Stimulated activated CD8-positive, alpha-beta memory T cell treated with anti-CD3 and anti-CD28 coated beads, Interleukin-12 subunit alpha, Interleukin-12 subunit beta, amount 100 ng/mL, for 24 hours (primary cell): ENCODE data around the gene IFI27L2.
A peak's percentile ranks its signal among the peaks of the same experiment; 100 is the strongest.

Source experiments
- DNase-seq: peaks from one replicate; pipeline ENCODE4 v3.0.0-alpha.2; 2020; ENCODE audit errors: extremely low read depth

The IFI27L2 gene

DNA sequence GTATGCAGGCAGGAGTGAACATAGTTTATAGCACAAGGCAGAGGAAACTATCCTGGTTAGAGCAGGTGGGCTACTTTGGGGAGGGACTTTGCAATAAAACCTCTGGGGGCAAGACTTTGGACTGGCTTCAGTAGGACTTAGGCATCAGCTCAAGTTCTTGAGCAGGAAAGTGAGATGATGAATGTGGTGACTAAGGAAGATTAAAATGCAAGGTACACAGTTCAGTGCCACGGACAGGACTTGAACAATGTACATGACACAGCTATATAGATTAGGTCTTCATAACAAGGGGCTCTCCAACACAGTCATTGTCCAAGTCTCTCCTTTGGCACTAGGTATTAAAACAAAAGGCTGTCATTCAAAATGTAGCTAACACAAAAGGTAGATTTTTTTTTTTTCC, 23.3 kb upstream of the IFI27L2 start:
- DNase-seq = no peak

DNA sequence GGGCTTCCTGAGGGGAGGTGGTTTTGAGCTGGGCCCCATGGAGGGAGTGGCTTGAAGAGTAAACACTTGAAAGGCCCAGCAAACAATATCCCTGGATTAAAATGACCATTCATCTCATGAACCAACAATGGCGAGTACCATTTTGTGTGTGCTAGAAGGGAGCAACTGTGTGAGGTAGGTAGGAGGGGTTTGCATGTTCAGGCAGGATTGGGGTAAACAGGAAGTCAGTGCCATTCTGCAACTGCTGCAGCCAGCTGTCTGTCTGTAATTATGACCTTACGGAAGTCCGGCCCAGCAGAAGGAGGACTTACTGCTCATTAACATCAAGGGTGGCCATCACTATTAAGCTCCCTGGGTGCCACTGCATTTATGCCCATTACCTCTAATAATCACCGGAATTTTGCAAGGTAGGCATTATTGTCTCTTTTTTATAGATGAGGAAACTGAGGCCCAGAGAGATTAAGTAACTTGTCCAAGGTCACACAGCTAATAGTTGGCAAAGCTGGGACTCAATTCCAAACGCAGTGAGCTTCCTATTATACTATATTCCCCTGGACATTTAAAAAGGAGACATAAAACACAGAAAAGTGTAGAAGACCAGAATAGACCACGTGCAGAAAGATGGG, 16.6 kb upstream of the IFI27L2 start:
- DNase-seq = no peak

DNA sequence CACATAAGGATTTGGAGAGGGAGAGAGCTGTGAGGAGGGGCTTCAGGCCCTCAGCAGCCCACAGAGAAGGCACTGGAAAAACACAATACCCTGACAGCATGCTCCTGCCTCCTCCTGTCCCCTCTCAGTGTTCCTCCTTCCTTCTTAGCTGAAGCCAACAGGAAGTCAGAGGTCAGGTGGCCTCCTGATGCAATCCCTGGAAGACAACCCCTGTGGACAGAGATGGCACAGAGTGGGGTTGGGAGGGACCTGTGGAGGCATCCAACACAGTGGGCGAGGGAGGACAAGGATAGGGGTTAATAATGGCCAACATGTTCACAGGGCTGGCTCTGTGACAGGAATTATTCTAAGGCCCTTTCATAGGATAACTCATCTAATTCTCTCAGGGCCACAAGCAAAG, 15.4 kb upstream of the IFI27L2 start:
- no peak for DNase-seq

DNA sequence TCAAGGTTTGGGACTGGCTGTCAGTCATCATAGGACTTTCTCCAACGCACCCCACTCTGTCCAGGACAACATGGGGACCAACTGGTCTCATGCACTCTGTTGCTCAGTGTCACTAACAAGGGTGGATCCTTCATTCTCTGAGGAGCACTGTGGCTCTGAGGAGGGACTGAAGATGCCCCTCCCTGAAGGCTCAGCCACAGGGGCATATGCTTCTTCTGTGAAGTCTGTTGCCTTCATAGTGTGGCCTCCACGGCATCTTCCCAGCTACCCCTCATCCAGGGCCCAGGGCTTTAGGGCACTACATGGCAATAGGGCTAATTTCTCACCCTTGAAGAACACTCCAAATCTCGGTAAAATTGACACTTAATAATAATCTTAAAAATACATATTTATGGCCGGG, 14.3 kb upstream of the IFI27L2 start:
- no peak for DNase-seq

DNA sequence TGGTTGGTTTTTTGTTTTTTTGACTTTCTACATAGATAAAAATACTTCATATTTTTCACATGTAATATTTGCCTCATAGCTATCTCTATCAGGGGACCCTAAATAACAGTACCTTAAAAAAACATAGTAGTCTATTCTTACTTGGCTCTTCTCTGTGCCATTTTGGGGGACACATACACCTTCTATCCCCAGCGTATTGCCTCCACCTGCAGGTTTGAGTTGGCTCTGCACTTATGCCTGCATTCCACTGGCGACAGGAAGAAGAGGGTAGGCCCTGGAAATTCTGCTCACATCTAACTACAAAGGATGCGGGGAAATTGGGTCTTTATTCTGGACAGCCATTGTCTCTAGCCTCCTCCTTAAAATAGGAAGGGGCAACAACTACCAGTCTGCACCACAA, 13.8 kb upstream of the IFI27L2 start:
- DNase-seq = no peak

DNA sequence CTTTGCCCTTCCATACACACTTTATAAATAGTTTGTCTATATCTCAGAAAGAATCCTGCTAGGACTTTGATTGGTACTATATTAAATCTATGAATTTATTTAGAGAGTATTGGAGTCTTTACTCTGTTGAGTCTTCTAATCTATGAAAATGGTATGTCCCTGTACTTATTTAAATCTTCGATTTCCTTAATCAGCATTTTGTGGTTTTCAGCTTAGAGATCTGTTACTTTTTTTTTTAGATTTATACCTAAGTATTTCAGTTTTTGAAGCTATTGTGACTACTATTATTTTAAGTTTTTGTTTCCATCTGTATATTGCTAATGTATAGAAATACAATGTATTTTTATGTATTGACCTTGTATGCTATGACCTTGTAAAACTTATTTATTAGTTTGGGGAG, 13.4 kb upstream of the IFI27L2 start:
- no peak for DNase-seq

DNA sequence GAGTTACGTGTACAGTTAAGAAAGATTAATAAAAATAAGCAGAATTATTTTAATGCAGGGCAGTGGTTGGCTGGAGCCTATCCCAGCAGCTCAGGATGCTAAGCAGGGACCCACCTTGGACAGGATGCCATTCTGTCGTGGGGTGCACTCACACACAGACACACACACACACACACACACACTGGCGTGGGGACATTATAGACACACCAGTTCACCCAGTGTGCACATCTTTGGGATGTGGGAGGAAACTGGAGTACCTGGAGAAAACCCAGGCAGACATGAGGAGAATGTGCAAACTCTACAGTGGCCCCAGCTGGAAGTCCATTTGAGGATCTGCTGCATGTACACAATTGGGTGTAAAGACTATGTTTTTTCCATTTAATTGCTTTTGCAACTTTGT, 12.8 kb upstream of the IFI27L2 start:
- no peak for DNase-seq

DNA sequence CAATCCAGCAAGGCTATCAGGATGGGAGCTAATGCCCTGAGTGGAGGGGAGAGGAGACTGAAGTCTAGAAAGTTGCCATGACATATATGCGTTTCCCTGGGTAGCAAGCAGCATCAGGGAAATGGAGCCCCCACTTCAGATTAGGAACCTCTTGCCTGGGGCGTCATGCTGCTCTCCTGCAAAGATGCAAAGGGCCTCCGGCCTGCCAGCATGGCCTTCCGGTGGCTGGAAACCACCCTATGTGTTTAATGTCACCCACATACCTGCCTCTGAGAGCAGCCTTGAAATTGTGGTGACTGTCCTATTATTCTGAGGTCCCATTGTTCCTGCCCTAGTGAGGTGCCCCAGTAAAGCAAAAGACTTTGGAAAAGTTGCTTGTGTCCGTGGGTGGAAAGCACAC, 10.0 kb upstream of the IFI27L2 start:
- DNase-seq = no peak

DNA sequence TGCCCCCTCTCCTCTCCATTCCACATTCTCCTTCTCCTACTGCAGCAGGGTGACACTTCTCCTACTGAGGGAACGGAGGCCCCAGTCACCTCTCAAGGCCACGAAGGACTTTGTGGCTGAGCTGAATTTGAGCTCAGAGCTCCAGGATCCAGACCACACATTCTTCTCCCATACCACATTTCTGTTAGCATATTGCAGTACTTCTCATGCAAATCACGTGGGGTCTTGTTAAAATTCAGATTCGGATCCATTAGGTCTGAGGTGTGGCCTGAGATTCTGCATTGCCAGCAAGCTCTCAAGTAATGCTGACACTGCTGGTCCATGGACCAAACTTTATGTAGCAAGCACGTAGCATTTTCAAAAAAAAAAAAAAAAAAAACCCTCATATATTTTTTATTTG, 9.6 kb upstream of the IFI27L2 start:
- DNase-seq = no peak

DNA sequence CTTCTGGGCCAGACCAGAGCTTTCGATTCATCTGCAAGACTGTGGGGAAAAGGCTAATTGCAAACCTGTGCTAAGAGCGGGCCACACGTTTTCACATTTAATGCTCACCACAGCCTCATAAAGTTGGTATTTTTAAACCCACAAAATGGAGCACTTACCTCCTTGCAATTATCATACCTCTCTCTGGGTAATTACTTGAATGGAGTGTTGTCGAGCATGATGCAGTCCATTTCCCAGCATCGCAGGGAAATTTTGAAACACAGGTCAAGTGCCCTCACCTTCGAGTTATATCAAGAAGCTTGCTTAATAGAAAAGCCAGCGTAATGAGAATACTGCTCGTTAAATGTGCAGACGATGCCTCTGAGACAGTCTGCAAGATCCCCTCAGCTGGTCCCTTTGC, 8.8 kb upstream of the IFI27L2 start:
- no peak for DNase-seq

DNA sequence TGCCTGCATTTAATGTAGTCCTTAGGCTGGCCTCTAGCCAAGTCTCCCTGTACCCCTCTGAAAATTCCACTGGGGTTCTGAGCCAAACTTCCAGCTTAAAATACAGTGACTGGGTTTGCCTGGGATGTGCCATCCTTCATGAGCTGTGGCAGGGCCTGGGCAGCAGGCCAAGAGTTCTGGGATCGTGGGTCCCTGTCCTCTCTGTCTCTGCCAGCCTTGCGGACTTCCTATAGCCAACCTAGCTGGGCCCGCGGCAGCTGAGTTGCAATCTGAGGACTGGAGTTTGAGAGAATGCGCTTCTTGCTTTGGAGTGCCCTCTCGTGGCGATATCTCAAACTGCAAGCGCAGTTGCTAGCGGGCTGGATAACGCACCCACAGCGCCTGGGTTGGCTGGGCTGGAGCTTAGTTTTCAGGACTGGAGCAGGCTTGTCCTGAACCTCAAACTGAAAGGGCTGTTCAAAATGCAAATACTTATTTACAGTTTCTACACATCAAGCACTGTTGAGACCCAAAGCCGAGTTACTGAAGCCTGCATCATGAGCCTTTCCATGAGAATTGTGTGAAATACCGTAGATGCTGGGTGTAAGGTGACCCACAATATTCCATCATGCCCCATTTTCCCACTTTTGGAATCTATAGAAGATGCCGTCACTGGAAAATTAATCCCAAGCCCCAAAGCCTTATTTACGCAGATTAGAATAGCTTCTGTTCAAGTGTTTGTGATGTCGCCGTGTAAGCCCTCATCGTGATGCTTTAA, 7.3 kb upstream of the IFI27L2 start:
- DNase-seq = peak; percentile 62

DNA sequence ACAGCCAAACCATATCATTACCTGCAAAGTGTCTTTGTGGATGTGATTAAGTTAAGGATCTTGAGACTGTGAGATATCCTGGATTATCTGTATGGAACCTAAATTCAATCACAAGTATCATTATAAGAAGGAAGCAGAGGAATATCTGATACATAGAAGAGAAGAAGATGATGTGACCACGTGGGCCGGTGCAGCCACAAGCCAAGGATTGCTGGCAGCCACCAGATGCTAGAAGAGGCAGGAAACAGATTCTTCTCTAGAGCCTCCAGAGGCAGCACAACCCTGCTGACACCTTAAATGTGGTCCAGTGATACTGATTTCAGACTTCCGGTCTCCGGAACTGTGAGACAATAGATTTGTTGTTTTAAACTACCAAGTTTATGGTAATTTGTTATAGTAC, 6.1 kb upstream of the IFI27L2 start:
- no peak for DNase-seq

DNA sequence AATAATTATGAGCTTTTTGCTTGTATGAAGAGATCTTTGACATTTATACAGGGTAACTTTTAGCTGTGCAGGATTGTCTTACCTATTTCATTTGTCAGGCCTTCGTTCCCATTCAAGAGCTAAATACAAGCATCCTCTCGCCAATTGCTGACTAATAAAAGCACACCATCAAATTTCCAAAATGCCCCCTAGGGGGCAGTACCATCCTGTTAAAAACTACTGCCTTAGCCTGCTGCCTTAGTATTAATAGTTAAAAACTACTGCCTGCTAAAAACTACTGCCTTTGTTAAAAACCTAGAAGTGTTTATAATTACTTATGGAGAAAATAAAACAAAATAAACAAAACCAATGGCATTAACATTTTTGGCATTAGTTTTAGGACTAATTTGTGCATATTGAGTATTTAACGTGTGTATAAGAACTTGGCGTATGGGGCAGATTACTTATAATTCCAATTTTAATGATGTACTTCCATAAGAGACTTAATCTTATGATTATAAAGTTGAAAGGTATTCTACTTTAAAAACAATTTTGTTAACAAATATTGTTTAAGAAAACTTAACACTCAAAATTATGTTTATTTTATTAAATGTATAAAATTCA, 3.0 kb upstream of the IFI27L2 start:
- DNase-seq = no peak

DNA sequence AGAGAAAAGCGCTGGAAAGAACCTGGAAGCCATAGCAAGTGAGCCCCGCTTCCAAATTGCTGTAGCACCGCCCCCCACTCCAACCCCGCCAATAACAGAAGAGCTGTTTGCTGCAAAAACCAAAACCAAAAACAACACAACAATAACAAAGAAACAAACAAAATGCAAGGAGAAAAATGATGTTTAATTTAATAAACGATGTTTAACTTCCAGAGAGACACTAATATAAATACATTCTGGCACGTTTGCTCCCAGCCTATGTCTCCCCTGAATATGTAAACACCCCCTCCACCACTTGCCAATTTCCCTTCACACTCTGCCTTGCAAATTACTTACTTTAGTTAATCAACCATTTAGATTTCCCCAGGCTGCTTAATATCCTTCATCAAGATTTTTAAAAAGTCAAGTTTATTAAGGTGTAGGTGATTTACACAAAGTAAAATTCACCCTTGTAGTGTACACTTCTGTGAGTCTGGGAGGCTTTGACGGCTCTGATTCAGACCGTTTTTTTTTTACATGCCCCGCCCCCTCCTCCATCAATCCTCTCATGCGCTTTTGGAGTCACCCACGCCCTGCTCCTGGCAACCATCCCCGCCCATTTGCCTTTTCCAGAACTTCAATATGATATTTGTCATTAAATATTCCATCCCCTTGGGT, 482 bp upstream of the IFI27L2 start:
- DNase-seq = no peak

DNA sequence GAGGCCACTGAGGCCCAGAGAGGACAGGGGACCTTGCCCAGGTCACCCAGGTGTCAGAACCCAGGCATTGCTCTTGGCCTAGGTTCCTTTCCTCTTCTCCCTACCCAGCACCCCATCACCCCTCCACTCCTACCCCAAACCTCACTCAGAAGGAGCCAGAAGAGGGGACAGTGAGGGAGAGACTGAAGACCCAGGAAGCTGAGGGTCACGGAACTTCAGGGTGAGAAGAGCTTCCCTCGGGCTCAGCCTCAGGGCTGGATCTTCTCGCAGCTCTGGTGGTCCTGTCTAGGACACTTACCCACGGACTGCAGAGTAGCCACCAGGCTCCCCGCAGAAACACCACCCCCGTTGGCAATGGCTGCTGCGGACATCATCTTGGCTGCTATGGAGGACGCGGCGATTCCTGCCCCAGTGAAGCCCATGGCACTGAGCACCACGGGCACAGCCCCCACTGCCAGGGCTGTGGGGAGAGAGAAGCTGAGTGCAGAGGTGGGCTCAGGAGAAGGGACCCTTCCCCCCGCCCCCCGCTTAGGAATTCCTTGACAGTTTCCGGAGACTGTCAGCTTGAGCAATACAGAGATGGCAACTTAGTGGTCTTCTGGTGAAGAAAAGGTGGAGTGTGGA, 1.1 kb downstream of the IFI27L2 start:
- DNase-seq = no peak

DNA sequence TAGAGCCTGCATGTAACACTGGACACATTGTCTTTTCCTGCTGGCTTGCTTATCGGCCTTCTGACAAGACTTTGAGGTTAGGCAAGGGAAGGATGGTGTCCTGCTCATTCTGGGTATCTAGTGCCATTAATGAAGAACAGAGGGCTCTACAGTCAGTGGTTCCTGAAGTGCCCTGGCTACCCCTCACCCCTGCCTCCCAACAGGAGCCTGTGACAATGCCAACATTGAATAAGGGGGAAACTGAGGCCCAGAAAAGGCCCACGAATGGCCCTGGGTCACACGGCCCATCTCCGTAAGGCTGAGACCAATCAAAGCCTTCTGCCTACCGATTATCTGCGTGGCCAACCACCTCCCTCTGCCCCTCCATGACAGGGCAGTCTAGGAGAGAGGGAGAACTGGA, 2.1 kb downstream of the IFI27L2 start:
- no peak for DNase-seq

DNA sequence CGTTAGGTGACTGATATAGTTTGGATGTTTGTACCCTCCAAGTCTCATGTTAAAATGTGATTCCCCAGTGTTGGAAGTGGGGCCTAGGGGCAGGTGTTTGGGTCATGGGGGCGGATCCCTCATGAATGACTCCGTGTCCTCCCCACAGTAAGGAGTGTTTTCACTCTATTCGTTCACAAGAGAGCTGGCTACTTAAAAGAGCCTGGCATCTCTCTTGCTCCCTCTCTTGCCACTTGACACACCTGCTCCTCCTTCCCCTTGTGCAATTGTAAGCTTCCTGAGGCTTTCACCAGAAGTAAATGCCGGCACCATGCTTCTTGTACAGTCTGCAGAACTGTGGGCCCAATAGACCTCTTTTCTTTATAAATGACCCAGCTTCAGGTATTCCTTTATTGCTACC, 2.6 kb downstream of the IFI27L2 start:
- no peak for DNase-seq

DNA sequence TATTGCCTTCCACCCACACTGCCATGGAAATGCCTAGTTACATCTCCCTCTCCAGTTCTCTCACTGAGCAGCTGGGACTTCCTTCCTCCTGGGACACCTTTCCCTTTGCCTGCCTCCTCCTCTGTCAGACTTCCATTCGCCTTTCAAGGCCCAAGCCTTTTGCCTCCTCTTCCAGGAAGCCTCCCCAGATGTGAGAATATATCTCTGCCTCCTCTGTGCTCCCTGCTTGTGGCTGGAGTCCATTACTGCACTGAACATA, 3.1 kb downstream of the IFI27L2 start:
- no peak for DNase-seq

DNA sequence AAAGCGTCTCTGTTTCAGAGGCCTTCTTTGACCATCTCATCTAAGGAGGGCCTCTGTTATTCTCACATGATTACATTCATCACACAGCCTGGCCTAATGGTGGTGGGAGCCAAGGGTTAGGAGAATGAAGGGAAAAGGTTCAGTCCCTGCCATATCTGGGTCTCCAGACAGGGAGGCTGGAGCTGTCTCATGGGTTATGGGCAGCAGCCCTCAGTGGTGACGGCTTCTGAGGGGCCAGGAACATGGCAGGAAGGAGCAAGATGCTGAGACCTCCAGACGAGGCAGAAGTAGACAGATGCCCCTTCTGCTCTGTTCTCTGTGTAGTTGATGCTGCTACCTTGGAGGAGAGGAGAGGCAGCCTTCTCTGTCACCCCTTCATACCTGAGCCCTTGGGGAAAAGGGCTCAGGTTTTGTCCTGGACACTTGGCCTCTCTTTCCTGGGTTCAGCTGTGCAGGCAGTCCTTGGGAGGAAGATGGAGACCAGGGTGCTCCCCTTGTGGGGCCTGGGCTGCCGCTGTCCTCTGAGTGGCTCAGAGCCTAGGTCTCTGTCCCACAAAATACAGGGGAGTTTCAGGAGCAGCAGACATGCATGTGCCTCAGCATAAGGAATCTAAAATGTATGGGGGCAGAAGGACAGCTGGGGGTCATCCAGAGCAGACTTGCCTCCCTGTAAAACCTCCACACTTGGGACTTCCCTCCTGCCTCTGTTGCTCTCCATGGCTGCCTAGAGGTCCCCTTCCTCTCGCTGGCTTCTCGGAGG, 3.6 kb downstream of the IFI27L2 start:
- no peak for DNase-seq

DNA sequence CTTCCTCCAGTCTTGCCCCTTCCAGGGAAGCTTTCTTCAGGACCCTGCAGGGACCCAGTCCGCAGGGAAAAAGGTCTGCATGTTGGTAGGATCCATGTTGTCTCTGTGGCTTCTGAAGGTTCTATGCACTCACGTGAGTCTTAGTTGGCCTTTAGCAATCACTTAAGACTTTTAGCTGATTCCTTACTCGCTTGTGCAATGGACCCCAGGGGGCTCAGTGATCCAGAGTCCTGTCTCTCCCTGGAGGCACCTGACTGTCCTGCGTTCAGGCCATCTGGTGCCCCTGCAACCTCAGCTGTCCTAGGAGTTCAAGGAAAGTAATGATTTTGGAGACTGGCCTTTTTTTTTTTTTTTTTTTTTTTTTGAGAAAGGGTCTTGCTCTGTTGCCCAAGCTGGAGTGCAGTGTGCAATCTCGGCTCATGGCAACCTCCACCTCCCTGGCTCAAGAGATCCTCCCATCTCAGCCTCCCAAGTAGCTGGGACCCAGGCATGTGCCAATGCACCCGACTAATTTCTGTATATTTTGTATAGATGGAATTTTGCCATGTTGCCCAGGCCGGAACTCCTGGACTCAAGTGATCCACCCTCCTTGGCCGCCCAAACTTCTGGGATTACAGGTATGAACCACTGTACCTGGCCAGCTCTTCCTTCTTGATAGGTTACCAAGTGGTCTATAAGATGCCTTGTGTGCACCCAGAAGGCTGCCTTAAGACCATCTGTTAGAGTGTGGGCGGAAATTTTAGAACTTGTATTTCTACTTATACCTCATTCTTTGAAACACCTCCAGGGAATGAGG, 4.6 kb downstream of the IFI27L2 start:
- no peak for DNase-seq

DNA sequence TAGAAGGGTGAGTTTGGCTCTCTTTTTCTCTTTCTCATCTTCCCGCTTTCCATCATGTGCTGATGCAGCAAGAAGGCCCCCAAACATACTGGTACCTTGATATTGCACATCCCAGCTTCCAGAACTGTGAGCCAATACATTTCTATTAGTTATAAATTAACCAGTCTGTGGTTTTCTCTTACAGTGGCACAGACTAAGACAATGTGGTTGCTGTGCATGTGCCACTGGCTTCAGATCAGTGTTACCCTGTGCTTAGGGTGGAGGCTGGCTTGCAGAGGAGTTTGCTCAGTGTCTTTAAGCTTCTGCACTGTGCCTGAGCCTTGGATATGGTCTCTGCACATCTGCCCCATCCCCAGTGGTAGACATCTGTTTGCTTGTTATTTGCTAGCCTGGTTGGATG, 5.5 kb downstream of the IFI27L2 start:
- DNase-seq = no peak
